ENCODE measurements around the gene MYO5B.

DNA sequence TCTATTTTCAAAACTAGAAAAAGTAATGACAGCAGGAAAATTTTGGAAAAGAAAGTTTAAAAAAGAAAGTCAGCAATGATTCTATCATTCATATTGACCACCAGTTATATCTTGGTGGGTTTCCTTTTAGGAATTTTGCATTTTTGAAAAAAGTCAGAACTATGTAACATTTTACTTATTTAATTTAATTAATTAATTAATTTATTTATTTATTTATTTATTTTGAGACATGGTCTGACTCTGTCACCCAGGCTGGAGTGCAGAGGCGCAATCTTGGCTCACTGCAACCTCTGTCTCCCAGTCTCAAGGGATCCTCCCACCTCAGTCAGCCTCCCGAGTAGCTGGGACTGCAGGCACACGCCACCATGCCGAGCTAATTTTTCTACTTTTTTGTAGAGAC, 231.7 kb downstream of the MYO5B start:
- TF ChIP-seq, protein P1, sequence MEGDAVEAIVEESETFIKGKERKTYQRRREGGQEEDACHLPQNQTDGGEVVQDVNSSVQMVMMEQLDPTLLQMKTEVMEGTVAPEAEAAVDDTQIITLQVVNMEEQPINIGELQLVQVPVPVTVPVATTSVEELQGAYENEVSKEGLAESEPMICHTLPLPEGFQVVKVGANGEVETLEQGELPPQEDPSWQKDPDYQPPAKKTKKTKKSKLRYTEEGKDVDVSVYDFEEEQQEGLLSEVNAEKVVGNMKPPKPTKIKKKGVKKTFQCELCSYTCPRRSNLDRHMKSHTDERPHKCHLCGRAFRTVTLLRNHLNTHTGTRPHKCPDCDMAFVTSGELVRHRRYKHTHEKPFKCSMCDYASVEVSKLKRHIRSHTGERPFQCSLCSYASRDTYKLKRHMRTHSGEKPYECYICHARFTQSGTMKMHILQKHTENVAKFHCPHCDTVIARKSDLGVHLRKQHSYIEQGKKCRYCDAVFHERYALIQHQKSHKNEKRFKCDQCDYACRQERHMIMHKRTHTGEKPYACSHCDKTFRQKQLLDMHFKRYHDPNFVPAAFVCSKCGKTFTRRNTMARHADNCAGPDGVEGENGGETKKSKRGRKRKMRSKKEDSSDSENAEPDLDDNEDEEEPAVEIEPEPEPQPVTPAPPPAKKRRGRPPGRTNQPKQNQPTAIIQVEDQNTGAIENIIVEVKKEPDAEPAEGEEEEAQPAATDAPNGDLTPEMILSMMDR (IDR thresholded peaks at IDR 0.05; ENCODE audit: borderline replicate concordance, extremely low read depth, low read length, poor library complexity, severe bottlenecking), result no peak
- no peak for TF ChIP-seq EZH2 (IDR thresholded peaks at IDR 0.05; ENCODE audit: borderline replicate concordance, low read depth, low read length, severe bottlenecking)

Measured in DND-41 (cell line).